Sigmoid colon (tissue), 4 donors: ENCODE measurements around the gene NBEAL2.

Source experiments
- CTCF ChIP-seq, 4 experiments: fragments of 450-650 bp in 3 of 4; fragments of 200-600 bp in 1 of 4; IDR thresholded peaks; one replicate each; pipeline ENCODE4 v1.5.1; 2016 to 2019; ENCODE audit warnings: antibody characterized with exemption in 4 of 4, mild to moderate bottlenecking in 3 of 4, moderate library complexity in 2 of 4
- EP300 ChIP-seq, 4 donors: sonication (generic); formaldehyde crosslinking; IDR thresholded peaks; one replicate each; pipeline ENCODE4 v1.6.1; 2017; ENCODE audit warnings: antibody characterized with exemption in 4 of 4

- TF ChIP-seq CTCF (IDR thresholded peaks at IDR 0.05) (no peak), EP300 (IDR thresholded peaks at IDR 0.05) (no peak)
These were observed 28.7 kb upstream of the NBEAL2 start for GRCh38 chr3:46950650-46951241.
